ENCODE data around the gene KCNN3. TPM values are rescaled to one million over a fixed set of nuclear protein-coding genes. Genes with fewer than 3 reads are reported as not detected.
A peak's percentile ranks its signal among the peaks of the same experiment; 100 is the strongest.

The KCNN3 gene
- total RNA-seq, 1 donor from 2014 or later, result 0.28 TPM

DNA sequence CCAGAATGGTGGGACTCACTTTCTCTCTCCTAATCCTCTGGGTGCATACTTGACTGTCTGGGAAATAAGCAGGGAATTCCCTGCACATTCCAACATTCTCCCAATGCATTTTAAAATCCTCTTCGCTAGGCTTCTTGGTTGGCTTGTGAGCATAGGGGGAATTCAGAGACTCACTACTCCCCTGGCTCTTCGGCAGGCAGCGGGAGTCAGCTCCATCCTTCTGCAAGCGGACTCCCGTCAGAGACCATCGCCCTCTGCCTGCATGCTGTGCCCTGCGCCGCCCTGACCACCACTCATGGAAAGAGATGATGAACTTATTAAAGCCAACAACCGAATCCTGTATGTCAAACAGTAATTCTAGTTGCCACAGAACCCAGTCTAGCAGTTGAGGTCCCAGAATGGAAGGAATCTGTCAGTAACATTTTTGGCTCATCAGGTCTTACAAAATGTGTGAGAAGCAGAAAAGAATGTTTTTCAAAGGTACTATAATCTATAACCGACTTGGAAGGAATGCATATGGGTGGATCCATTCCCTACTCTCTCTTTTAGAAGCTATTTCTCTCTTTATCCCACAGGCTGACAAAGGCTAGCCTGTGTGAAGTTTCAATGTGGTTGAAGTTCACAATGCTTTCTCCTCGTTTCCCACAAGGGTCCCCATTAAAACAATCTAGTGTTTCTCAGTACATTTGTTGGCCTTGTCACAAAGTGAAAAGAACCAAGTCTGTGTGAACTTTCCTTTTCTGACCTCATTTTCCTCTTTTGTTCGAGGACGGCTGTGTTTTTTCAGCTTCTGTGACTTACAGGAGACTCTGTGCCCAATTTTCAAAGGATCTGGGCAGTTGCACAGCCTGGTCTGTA is 143.0 kb downstream of the KCNN3 start:
- ATAC-seq, result no peak

DNA sequence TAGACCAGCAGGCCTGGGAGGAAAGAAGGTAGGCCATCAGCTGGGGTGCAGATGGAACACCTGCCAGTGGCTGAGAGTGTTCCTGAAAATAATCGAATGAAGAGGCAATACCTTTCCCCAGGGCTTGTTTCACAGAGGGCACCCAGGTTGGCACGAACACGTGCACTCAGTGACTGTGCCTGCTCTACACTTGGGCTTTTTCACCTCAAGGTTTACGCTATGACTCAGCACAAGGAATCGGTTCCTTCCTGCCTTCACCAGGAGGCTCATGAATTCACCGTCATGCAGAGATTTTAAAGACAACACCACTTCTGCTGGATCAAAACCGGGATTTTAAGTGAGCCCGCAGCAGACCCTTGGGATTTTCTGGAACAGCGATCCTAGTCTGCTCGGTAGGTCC is 143.6 kb downstream of the KCNN3 start:
- peak; percentile 82 for ATAC-seq

DNA sequence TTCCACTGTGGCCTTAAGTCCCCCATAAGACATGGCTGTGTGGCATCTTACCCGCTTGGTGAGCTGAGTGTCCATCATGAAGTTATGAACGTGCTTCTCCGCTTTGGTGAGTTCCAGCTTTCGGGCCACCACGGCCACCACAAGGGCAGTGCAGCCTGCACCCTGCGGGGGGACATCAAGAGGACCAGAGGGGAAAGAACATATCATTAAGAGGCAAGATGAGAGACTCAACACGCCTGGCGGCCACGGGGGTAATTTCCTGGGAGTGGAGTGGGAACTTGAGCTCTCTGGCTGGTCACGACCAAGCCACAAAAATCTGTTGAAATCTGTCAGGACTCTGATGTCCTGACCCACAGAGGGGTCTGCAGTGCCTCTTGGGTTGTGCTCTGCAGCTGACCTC is 144.2 kb downstream of the KCNN3 start:
- ATAC-seq, result no peak

DNA sequence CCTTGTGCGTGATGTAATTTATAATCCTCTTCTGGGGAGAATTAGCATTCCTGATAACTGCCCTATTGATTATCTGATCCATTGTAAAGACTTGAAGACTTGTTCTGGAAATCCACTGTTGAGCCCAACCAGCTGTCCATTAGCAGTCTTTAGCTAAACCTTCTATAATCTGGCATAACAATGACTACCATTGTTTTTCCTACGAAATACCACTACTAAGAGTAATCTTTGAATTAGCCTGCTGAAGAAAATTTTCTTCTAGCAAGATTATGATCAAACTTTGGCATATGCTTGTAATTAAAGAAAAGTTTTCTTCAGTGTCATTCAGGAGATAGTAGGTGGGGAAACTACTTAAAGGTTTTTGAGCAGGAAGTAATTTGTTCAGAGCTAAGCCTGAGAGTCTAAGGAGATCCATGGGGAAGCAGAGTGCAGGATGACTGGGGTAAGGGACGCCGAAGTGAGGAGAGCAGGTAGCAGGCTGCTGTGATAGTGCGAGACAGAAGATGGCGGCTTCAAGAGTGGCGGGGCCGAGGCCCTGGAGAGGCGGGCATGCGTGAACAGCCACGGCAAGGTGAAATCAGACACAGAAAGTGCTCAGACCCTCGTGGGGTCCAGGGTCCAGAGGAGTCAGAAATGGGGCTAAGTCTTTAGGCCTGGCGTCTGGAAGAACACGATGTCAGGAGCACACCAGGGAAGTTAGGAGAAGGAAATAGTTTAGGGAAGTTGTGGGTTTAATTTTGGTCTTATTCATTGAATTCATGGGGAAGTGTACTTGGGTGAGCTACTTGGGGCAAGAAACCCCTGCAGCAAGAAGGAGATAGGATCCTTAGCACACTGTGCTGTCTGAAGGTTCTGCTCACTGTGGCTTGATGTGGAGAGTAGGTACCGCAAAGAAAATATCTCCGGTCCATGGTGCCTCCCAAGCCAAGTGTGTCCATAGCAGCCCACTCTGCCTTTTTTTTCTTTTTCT is 149.5 kb downstream of the KCNN3 start:
- no peak for ATAC-seq

DNA sequence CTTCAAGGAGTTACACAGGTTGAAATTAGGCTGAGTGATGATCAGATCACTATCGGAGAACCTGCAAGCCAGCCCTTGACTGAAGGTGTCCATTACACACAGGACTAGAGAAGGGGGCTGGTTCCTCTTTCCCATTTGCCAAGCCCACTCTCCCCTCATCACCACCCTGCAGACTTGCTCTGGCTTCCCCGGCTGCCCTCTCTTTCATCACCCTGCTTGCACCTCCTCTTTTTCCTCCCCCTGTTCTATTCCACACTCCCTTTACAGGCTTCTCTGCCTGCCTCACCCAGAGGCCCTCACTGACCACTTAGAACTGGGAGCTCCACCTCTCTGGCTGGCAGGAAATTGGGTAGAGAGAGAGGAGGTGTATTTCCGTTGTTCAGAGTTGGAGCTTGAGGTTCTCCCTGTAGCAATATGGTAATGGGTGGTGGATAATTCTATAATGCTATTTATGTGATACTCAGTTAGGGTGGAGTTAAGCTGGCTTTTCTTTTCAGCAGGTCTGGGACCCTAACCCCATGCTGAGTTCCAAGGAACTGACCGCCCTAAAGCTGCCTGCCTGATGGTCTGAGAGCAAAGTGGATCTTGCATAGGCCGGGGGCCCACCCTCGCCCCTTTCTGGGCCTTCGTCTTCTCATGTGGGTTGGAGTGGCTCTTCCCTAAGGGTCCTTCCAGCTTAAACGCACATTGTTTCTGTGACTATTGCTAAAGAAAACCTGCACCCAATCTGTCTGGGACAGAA is 150.3 kb downstream of the KCNN3 start:
- ATAC-seq, result no peak

DNA sequence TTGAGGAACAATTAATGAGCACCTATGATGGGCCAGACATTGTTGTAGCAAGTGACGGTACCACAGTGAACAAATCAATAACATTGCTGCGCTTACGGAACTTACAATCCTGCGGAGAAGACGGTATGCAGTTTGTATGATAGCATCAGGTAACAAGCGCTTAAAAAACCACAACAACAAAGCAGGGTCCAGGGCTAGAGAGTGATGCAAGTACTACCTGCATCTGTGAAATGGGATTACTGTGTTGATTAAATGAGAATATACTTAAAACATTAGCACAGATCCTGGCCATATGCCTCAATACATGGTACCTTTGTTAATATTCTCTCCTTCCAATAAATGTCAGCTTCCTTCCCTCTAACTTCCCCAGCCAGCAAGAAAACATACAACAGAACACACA is 151.5 kb downstream of the KCNN3 start:
- ATAC-seq, result no peak

DNA sequence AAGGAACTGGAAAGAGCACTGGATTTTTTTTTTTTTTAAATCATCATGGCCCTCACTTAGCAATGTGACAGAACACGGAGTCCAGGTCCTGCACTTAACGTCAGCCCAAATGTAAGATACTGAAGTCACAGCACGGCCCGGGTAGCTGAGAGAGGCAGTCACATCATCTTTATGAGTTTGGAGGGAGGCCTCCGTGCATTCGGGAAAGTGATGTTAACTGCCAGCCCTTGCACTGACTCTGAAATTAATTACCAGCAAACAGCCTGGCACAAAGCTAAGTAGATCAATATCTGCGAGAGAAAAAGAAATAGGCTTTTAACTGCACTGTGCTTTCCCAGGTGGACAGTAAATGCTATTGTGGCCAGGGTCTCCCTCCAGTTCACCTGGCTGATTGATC is 152.6 kb downstream of the KCNN3 start:
- no peak for ATAC-seq

DNA sequence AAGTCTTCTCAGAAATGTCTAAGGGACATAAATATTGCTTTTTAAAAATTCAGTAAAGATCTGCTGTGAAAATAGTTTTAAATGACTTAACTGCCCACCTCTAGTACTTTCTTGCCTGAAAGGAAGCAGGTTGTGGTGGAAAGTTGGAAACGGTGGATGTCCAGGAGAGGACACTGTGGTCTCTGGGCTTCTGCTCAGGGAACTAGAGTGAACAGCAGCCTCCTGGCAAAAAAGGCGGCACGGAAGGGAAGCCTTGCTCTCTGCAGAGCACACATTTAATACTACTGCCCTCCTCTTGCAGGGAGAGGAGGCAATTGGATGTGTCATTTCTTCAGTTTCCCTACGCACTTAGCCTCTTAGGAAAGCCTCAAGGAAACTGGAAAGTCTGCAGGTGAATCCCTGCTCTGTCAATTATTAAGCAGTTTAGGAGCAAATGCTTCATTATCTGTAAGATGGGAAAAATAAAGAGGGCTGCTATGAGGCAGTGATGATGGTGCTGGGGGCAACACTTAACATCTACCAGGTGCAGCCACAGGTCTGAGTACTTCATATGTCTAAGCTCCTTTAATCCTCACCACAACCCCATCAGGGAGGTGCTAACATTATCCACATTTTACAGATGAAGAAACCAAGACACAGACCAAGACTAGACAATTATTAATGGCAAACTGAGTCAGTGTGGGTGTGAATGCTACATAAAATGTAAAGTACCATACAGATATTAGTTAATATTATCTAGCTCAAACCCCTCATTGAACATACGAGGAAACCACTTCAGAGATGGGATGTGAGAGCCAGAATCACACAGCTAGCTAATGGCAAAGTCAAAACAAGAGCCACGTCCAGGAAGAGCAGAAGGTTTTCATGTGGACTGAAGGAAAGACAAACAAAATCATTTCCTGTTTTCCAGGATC is 153.2 kb downstream of the KCNN3 start:
- no peak for ATAC-seq

DNA sequence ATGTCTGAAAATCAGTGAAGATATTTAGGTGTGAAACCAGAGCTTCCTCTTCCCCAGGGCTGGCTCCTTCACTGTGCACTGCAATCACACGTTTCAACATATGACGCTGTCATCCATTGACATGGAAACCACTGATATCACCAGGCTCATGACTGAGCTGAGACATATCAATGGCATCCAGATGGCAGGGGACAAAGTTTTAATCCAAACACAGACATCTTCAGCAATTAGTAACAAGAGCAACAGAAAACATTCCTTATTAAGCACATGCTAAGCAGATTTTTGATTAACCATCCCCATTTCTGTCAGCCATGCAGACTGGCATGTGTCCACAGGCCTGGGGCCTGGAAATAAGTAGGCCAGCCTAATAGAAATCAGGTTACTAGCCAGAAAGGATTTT is 154.1 kb downstream of the KCNN3 start:
- ATAC-seq, result no peak

DNA sequence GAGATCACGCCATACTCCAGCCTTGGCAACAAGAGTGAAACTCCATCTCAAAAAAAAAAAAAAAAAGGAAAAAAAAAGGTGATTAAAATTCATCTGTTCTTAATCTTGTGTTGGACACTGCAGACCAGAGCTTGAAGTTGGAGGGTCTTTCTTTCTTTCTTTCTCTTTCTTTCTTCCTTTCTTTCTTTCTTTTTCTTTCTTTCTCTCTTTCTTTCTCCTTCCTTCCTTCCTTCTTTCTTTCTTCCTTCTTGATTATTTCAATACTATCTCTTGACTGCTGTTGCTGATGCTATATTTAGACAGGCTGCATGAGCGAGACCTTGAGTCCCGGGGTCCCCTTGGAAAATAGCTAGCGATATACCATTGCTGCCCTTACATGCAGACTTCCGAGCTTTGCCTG is 154.7 kb downstream of the KCNN3 start:
- no peak for ATAC-seq

DNA sequence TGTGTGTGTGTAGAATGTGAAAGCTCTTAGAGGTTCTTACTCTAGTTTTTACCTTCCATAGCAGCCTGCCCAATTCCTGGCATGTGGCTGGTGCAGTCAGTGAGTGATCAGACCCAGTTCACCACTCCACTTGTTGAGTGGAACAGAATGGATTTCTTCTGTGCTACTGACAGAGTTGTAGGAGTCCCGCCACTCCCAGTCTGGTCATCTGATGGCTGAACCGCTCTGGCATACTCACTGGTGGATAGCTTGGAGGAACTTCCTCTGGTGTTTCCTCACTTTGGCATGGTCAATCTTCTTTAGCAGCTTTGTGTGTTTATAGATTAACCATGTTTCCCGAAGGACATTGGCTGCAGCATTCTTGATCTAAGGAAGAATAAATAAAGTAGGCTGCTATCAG is 155.4 kb downstream of the KCNN3 start:
- peak; percentile 52 for ATAC-seq

DNA sequence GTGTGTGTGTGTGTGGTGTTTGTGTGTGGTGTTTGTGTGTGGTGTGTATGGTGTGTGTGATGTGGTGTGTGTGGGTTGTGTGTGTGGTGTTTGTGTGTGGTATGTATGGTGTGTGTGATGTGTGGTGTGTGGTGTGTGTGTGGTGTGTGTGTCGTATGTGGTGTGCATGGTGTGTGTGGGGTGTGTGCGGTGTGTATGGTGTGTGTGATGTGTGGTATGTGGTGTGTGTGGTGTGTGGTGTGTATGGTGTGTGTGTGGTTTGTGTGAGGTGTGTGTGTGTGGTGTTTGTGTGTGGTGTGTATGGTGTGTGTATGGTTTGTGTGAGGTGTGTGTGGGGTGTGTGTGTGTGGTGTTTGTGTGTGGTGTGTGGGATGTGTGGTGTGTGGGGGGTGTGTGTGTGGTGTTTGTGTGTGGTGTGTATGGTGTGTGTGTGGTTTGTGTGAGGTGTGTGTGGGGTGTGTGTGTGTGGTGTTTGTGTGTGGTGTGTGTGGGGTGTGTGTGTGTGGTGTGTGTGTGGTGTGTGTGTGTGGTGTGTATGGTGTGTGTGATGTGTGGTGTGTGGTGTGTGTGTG is 155.9 kb downstream of the KCNN3 start:
- no peak for ATAC-seq

DNA sequence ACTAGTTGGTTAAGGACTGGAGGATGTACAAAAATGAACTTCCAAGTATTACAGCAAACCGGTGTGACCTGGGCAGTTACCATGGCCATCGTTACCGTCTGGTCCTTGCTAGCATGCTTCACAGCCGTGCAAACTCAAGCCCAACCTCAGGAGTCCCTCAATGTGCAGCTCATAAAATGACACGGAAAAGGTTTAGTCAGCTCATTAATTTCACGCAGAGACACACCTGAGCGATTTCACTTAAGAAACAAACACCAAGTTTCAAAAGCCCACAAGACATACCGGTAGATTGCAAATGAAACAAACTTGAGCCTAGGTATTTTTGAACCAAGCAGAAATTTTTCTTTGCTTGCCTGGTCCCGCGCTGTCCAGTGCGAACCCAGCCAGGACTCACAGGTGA is 157.1 kb downstream of the KCNN3 start:
- ATAC-seq, result no peak

DNA sequence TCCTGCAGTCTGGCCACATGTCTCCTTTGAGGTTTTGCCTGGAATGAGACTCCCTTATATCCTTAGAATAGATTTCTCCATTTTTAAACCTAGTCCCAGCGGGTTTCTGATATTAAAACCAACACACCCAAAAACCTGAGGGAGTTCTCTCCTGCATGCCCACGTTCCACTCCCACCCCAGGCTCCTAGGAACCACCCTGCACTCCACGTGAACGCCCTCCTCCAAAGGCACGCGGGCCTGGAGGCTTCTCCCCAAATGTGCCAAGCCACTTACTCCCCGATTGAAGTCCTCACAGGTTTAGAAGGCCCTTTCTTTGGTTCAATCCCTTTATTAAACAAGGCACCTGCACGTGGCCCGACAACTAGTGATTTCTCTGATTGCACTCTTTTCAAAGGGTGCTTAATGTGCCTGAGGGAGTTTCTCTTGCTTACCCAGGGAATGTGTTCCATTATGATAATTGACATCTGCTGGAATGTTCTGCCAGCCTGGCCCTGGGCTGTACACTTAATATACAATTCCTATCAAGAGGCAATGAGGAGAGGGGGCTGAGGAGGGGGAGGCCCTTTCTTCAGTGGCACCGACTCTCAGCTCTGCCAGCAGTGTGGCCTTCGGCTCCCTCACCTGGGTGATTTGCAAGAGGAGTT is 157.8 kb downstream of the KCNN3 start:
- ATAC-seq, result no peak

DNA sequence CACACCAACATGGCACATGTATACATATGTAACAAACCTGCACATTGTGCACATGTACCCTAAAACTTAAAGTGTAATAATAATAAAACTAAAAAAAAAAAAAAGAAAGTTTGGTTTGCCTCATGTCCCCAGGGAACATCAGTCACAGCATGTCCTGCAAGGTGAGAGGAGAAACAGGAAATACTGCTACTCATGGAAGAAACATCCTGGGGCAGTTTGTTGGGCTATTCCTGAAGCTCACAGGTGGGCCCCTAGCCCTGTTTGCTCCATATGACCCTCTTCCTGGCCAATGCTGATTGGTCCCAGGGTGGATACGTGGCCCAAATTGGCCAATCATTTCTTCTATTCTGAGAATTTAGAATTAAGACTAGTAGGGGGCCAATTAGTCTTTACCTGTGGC is 158.7 kb downstream of the KCNN3 start:
- no peak for ATAC-seq

DNA sequence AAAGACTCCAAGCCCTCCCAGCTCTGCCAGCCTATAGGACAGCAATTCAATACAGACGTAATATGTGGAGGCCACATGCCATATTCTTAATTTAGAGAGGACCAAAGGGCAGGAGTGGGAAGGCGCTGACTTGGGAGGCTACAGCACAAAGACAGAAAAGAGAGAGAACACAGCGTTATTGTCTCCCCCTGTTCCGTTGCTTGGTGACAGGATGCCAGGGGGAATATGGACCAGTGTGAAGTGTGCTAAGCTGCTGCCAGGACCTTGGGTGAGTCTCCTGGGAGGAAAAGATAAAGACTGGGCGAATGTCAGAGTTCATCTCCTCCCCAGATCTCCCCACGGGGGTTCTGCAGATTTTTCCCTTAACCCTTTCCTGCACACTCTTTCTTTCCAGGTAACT is 160.0 kb downstream of the KCNN3 start:
- no peak for ATAC-seq

DNA sequence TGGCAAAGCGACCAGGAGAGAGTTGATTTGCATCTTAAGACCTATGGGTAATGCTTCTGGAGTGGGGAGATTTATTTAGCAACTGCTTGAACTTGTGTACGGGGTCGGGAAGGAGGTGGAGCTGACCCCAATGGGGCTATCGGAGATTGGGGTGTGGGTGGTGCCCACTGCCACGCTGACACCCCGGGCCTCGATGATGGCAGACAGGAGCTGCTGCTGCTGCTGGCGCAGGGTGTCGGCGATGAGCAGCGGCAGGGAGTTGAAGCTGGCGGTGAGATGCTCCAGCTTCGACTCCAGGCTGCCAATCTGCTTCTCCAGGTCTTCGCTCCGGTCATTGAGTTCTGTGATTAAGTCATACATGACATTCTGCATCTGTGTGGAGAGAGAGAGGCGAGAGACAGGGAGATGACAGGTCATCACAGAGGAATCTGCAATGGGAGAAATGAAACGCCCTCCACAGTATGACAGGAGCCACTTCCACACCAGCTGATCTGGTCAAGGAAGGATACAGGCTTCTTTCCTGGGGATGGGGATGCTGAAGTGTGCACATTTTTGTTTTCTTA is 162.1 kb downstream of the KCNN3 start:
- ATAC-seq, result no peak

DNA sequence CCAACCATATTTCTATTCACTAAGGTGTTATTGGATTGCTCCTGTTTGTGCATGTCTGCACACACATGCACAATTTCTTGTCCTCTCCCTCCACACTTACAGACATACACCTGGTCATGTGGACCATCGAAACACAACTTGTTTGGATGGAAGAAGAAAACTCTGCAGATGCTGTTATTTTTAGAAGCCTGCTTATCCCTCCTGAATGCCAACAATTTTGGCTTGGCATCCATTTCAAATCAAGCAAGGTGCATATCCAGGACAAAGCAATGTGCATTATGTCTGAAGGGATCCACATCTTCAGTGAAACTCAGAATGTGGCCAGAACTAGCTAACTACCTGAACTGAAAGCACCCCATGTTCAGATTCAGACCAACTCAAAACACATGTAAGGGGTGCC is 163.2 kb downstream of the KCNN3 start:
- no peak for ATAC-seq

DNA sequence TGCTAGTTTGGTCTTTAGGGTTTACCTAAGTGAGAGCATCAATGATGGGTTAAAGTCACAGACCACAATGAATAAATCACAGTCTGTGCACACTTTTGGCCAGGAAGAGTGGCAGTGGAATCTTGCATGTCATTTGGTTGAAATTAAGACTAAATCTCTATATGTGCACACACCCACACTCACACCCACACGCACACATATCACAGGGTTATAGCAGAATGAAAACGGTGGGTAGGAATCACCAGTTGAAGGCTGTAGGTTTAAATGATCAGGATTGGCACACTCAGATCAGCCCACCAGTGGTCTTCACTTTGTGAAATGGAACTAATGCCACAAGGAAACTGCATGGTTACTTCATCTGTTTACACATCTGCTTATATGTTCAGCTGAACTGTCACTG is 164.5 kb downstream of the KCNN3 start:
- no peak for ATAC-seq

DNA sequence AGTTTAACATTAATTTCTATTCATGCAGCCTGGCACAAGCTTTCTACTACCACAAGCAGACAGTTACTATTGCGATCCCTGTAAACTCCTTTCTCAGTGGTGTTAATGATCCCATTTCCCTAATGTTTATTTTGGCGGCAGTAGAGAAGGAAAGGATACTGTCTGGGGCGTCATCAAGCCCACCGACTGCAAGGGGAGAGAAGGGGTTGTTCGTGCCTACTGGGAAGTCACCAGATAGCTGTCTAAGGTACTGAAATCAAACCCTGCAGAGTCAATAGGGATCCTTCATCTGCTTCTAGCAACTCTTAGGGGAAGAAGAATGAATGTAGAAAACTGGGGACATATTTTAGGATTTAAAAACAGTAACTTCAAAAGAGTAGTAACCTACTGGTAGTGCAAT is 166.9 kb downstream of the KCNN3 start:
- no peak for ATAC-seq
